ENCODE results near the gene MYO18B.

Gene MYO18B

GRCh38 chr22:25786165-25786564 lies 44.2 kb downstream of the MYO18B start:
- H3K79me2 ChIP-seq (ENCODE audit: low read length), result no peaks in the 10 kb centered on the region
- no peaks in the 10 kb centered on the region for H3K9me3 ChIP-seq (ENCODE audit: insufficient read depth, low read length)
- H3K4me2 ChIP-seq (ENCODE audit: low read length), result no peak overlapping the region
- H3K4me1 ChIP-seq (ENCODE audit: low read length), result no peaks in the 10 kb centered on the region
- no peak overlapping the region for H2AFZ ChIP-seq (ENCODE audit: low read depth, low read length)
- no peaks in the 10 kb centered on the region for H3K27me3 ChIP-seq (ENCODE audit: low read depth, low read length)
- H4K20me1 ChIP-seq (ENCODE audit: insufficient read depth, low read length), result no peaks in the 10 kb centered on the region
- H3K4me3 ChIP-seq (ENCODE audit: low read length), result no peak overlapping the region
- TF ChIP-seq EZH2phosphoT487 (IDR thresholded peaks at IDR 0.05; ENCODE audit: low read depth) (no peak), CTCF (IDR thresholded peaks at IDR 0.05; ENCODE audit: low read depth, low read length) (no peak)
- no peak overlapping the region for H3K9ac ChIP-seq (ENCODE audit: low read length)
- peaks cover 65% of the 10 kb centered on the region for H3K36me3 ChIP-seq (replicated peaks; ENCODE audit: low read depth, low read length)
- no peak overlapping the region for H3K27ac ChIP-seq (ENCODE audit: low read length)

- H2AFZ ChIP-seq (ENCODE audit: low read depth, low read length), result no peak overlapping the region
Observed at GRCh38 chr22:25791556-25791955, 49.6 kb downstream of the MYO18B start.

GRCh38 chr22:25795478-25795877 lies 53.5 kb downstream of the MYO18B start:
- Histone ChIP-seq H3K4me3 (ENCODE audit: low read length) (no peak overlapping the region), H4K20me1 (ENCODE audit: insufficient read depth, low read length) (peaks cover 7% of the 10 kb centered on the region; the same call in 1 of the 2 replicates), H3K27ac (ENCODE audit: low read length) (no peak overlapping the region), H3K36me3 (replicated peaks; ENCODE audit: low read depth, low read length) (peaks cover 56% of the 10 kb centered on the region), H3K79me2 (ENCODE audit: low read length) (no peaks in the 10 kb centered on the region), H3K4me2 (ENCODE audit: low read length) (no peak overlapping the region), H2AFZ (ENCODE audit: low read depth, low read length) (no peak overlapping the region), H3K4me1 (ENCODE audit: low read length) (no peaks in the 10 kb centered on the region), H3K27me3 (ENCODE audit: low read depth, low read length) (no peaks in the 10 kb centered on the region), H3K9ac (ENCODE audit: low read length) (no peak overlapping the region), H3K9me3 (ENCODE audit: insufficient read depth, low read length) (no peaks in the 10 kb centered on the region)
- TF ChIP-seq CTCF (IDR thresholded peaks at IDR 0.05; ENCODE audit: low read depth, low read length) (no peak), EZH2phosphoT487 (IDR thresholded peaks at IDR 0.05; ENCODE audit: low read depth) (no peak)

More at GRCh38 chr22:25791556-25791955, 49.6 kb downstream of the MYO18B start:
- Histone ChIP-seq H4K20me1 (ENCODE audit: insufficient read depth, low read length) (peaks cover 4% of the 10 kb centered on the region; the same call in 1 of the 2 replicates), H3K4me3 (ENCODE audit: low read length) (no peak overlapping the region), H3K79me2 (ENCODE audit: low read length) (no peaks in the 10 kb centered on the region), H3K4me2 (ENCODE audit: low read length) (no peak overlapping the region), H3K36me3 (replicated peaks; ENCODE audit: low read depth, low read length) (peaks cover 51% of the 10 kb centered on the region), H3K9me3 (ENCODE audit: insufficient read depth, low read length) (no peaks in the 10 kb centered on the region), H3K27me3 (ENCODE audit: low read depth, low read length) (no peaks in the 10 kb centered on the region), H3K9ac (ENCODE audit: low read length) (no peak overlapping the region), H3K4me1 (ENCODE audit: low read length) (no peaks in the 10 kb centered on the region), H3K27ac (ENCODE audit: low read length) (no peak overlapping the region)
- no peak for TF ChIP-seq CTCF (IDR thresholded peaks at IDR 0.05; ENCODE audit: low read depth, low read length)
- TF ChIP-seq EZH2phosphoT487 (IDR thresholded peaks at IDR 0.05; ENCODE audit: low read depth), result no peak

- H4K20me1 ChIP-seq (ENCODE audit: insufficient read depth, low read length), result peaks cover 7% of the 10 kb centered on the region; the same call in 1 of the 2 replicates
- peaks cover 62% of the 10 kb centered on the region for H3K36me3 ChIP-seq (replicated peaks; ENCODE audit: low read depth, low read length)
- no peaks in the 10 kb centered on the region for H3K4me1 ChIP-seq (ENCODE audit: low read length)
- TF ChIP-seq CTCF (IDR thresholded peaks at IDR 0.05; ENCODE audit: low read depth, low read length) (no peak), EZH2phosphoT487 (IDR thresholded peaks at IDR 0.05; ENCODE audit: low read depth) (no peak)
- H3K4me2 ChIP-seq (ENCODE audit: low read length), result no peak overlapping the region
- H3K27ac ChIP-seq (ENCODE audit: low read length), result no peak overlapping the region
- H3K27me3 ChIP-seq (ENCODE audit: low read depth, low read length), result no peaks in the 10 kb centered on the region
- H3K9me3 ChIP-seq (ENCODE audit: insufficient read depth, low read length), result no peaks in the 10 kb centered on the region
- no peak overlapping the region for H3K9ac ChIP-seq (ENCODE audit: low read length)
- H3K4me3 ChIP-seq (ENCODE audit: low read length), result no peak overlapping the region
- H2AFZ ChIP-seq (ENCODE audit: low read depth, low read length), result no peak overlapping the region
- no peaks in the 10 kb centered on the region for H3K79me2 ChIP-seq (ENCODE audit: low read length)
Observed at GRCh38 chr22:25797498-25798290, 55.7 kb downstream of the MYO18B start.
